ENCODE measurements around the gene PAOX. TPM values are rescaled to one million over a fixed set of nuclear protein-coding genes. Genes with fewer than 3 reads are reported as not detected.

PAOX gene
- total and polyA plus RNA-seq, 9 of the 15 experiments (the other 6 are each of a cell fraction or from before 2014, with no cell fraction given) = 0.80 to 6.4 (median 2.6) TPM

DNA sequence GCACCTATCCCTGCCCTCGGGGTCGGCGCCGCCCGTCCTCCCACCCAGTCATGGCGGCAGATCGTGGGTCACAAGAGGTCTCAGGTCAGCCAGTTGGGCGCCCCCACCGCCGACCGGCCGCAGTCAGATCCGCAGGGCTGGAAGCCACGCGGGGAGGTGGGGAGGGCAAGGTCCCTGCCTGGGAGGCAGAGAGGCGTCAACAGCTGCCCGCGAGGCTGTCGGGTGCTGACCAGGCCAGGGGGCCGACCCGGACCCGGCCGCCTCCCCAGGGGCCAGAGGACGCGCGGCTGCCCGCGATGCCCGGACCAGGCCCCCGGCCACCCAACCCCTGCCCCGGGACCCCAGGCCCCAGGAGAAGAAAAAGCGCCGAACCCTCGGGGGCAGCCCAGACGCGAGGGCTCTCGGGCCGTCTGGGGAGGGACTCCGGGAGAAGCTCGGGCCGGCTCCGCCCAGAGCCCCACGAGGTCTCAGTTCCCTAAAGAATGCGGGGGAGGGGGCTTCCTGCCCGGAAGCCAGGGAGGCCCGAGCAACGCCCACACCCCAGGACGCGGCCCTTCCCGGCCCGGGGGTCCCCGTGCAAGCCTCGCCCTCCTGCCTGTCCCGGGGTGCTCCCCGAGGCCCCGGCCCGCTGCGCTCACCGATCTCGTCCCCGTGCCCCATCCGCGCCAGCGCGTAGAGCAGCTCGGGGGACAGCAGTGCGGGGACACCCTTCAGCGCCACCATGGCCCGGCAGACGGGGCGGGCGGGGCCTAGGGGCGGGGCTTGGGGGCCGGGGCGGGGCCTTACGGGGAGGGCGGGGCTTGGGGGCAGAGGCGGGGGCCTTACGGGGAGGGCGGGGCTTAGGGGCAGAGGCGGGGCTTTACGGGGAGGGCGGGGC, 21.5 kb upstream of the PAOX start, which contains the start of gene FUOM (continued):
- TF ChIP-seq CHD7 (IDR thresholded peaks at IDR 0.05; ENCODE audit: low read depth, low read length) (no peak), ATF3 (IDR thresholded peaks at IDR 0.05) (no peak), ATF3 (CRISPR knock-in tag; conservative IDR thresholded peaks at IDR 0.05) (no peak), RAD51 (IDR thresholded peaks at IDR 0.05; ENCODE audit: borderline replicate concordance, low read depth) (no peak; the same call in 1 of the 2 replicates), PTRF (tag; IDR thresholded peaks at IDR 0.05) (no peak), SRSF1 (IDR thresholded peaks at IDR 0.05; ENCODE audit: low read depth, low read length) (no peak), ZNF668 (CRISPR knock-in tag; IDR thresholded peaks at IDR 0.05) (no peak), KAT7 (CRISPR knock-in tag; IDR thresholded peaks at IDR 0.05; ENCODE audit: borderline replicate concordance) (0 out of 2 replicates have a peak, but pooled peaks have one; percentile 60), MAZ (CRISPR knock-in tag; conservative IDR thresholded peaks at IDR 0.05 in 1 of 2, IDR thresholded peaks at IDR 0.05 in 1 of 2) (peak; percentile 27; a peak in 2 of 4 replicates), WHSC1 (IDR thresholded peaks at IDR 0.05; ENCODE audit: low read length) (no peak), RBFOX2 (IDR thresholded peaks at IDR 0.05; ENCODE audit: low read depth, low read length) (peak; percentile 72), PCBP2 (IDR thresholded peaks at IDR 0.05; ENCODE audit: low read depth, low read length, poor library complexity, severe bottlenecking) (no peak), COPS2 (conservative IDR thresholded peaks at IDR 0.05) (no peak)
- TF ChIP-seq, protein P1, sequence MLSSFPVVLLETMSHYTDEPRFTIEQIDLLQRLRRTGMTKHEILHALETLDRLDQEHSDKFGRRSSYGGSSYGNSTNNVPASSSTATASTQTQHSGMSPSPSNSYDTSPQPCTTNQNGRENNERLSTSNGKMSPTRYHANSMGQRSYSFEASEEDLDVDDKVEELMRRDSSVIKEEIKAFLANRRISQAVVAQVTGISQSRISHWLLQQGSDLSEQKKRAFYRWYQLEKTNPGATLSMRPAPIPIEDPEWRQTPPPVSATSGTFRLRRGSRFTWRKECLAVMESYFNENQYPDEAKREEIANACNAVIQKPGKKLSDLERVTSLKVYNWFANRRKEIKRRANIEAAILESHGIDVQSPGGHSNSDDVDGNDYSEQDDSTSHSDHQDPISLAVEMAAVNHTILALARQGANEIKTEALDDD (IDR thresholded peaks at IDR 0.05) = no peak

All from K562 (cell line).